IMR-90 (cell line): Measurements from ENCODE around the gene EPN1. TPM values are rescaled to one million over a fixed set of nuclear protein-coding genes. Genes with fewer than 3 reads are reported as not detected.

Source experiments
- ATAC-seq: fragments of 200-7000 bp; cut with Tn5 transposase; 2 replicates; pipeline ENCODE4 v1.9.1; 2020; ENCODE audit warnings: low read depth, mild to moderate bottlenecking, moderate library complexity
- BruUV-seq: library from RNA; stranded (reverse); fragments of 400-500 nt; replicated peaks from 2 replicates; lab custom pipeline; 2021; lab: Mats Ljungman, UMichigan
- CTCF ChIA-PET: fragments of 300-600 bp; formaldehyde crosslinking; extraction: SDS; loops from one replicate; lab custom pipeline; 2021; ENCODE audit warnings: antibody characterized with exemption; lab: Yijun Ruan, JAX
- POLR2A ChIA-PET: fragments of 300-600 bp; sonication (Branson Sonifier 250); formaldehyde crosslinking; loops from one replicate; lab custom pipeline; 2022; ENCODE audit warnings: antibody characterized with exemption; ENCODE audit not compliant: unreplicated experiment; lab: Charles Lee
- DNase-seq: peaks from one replicate; pipeline ENCODE4 v3.0.0; 2013
- H2AFZ ChIP-seq: replicated peaks from 2 replicates; pipeline ENCODE3; 2013; ENCODE audit warnings: low read length, mild to moderate bottlenecking; ENCODE audit not compliant: poor library complexity
- H2AK5ac ChIP-seq: 2 replicates; pipeline ENCODE4 v1.6.1; 2013; ENCODE audit warnings: low read depth, low read length, inconsistent platforms
- H2AK9ac ChIP-seq: replicated peaks from 2 replicates; pipeline ENCODE3; 2013; ENCODE audit warnings: mild to moderate bottlenecking, low read depth, low read length, moderate library complexity; ENCODE audit not compliant: poor library complexity
- H2BK120ac ChIP-seq: 2 replicates; pipeline ENCODE4 v1.6.1; 2013; ENCODE audit warnings: low read depth, low read length, inconsistent platforms
- H2BK15ac ChIP-seq: 3 replicates; pipeline ENCODE4 v1.6.1; 2013; ENCODE audit warnings: low read depth, low read length, inconsistent platforms
- H2BK20ac ChIP-seq: 2 replicates; pipeline ENCODE4 v1.6.1; 2013; ENCODE audit warnings: low read depth, mild to moderate bottlenecking, inconsistent platforms, low read length, moderate library complexity
- H2BK5ac ChIP-seq: 2 replicates; pipeline ENCODE4 v1.6.1; 2013; ENCODE audit warnings: mild to moderate bottlenecking, low read depth, low read length, inconsistent platforms; ENCODE audit not compliant: poor library complexity, severe bottlenecking
- H3K14ac ChIP-seq: replicated peaks from 2 replicates; pipeline ENCODE4 v1.6.1; 2013; ENCODE audit warnings: low read depth, low read length, inconsistent platforms
- H3K18ac ChIP-seq: 2 replicates; pipeline ENCODE4 v1.6.1; 2013; ENCODE audit warnings: low read depth, low read length, control low read depth
- H3K23ac ChIP-seq: 2 replicates; pipeline ENCODE4 v1.6.1; 2013; ENCODE audit warnings: low read depth, low read length, inconsistent platforms
- H3K27ac ChIP-seq: 2 replicates; pipeline ENCODE4 v1.5.1; 2013; ENCODE audit warnings: mild to moderate bottlenecking, control low read depth, low read length; ENCODE audit not compliant: insufficient read depth
- H3K27me3 ChIP-seq: 2 replicates; pipeline ENCODE4 v1.6.1; 2013; ENCODE audit warnings: low read length; ENCODE audit not compliant: control insufficient read depth, insufficient read depth
- H3K36me3 ChIP-seq: 2 replicates; pipeline ENCODE4 v1.6.1; 2013; ENCODE audit warnings: low read length, mixed read lengths; ENCODE audit not compliant: control insufficient read depth, insufficient read depth
- H3K4ac ChIP-seq: 2 replicates; pipeline ENCODE4 v1.6.1; 2013; ENCODE audit warnings: low read depth, low read length, inconsistent platforms
- H3K4me1 ChIP-seq: 2 replicates; pipeline ENCODE4 v1.6.1; 2013; ENCODE audit warnings: low read length, mixed read lengths; ENCODE audit not compliant: control insufficient read depth, insufficient read depth
- H3K4me2 ChIP-seq: 2 replicates; pipeline ENCODE4 v1.6.1; 2013; ENCODE audit warnings: low read depth, mild to moderate bottlenecking, control low read depth, low read length, moderate library complexity
- H3K4me3 ChIP-seq: 2 replicates; pipeline ENCODE4 v1.5.1; 2013; ENCODE audit warnings: low read depth, mild to moderate bottlenecking, control low read depth, low read length, moderate library complexity; ENCODE audit not compliant: insufficient read depth
- H3K56ac ChIP-seq: 2 replicates; pipeline ENCODE4 v1.6.1; 2013; ENCODE audit warnings: low read length, inconsistent platforms; ENCODE audit not compliant: insufficient read depth; ENCODE audit errors: extremely low read depth
- H3K79me1 ChIP-seq, 2 experiments: 2 replicates each; pipeline ENCODE4 v1.6.1; 2013; ENCODE audit warnings: low read length in 2 of 2, inconsistent platforms in 1 of 2, low read depth in 1 of 2
- H3K9ac ChIP-seq: 2 replicates; pipeline ENCODE4 v1.6.1; 2013; ENCODE audit warnings: low read depth, low read length, control low read depth
- H3K9me1 ChIP-seq: 2 replicates; pipeline ENCODE4 v1.6.1; 2013; ENCODE audit warnings: low read length, inconsistent platforms; ENCODE audit not compliant: insufficient read depth
- H3K9me3 ChIP-seq: 2 replicates; pipeline ENCODE4 v1.6.1; 2013; ENCODE audit warnings: low read length; ENCODE audit not compliant: control insufficient read depth, insufficient read depth
- H4K20me1 ChIP-seq: 2 replicates; pipeline ENCODE4 v1.6.1; 2013; ENCODE audit warnings: low read length, inconsistent platforms; ENCODE audit not compliant: insufficient read depth
- H4K5ac ChIP-seq: 2 replicates; pipeline ENCODE4 v1.6.1; 2013; ENCODE audit warnings: mild to moderate bottlenecking, low read depth, low read length, control low read depth
- H4K8ac ChIP-seq, 2 experiments: 2 replicates each; pipeline ENCODE4 v1.6.1; 2013; ENCODE audit warnings: low read depth in 2 of 2, low read length in 2 of 2, control low read depth in 1 of 2, inconsistent platforms in 1 of 2
- H4K91ac ChIP-seq: 2 replicates; pipeline ENCODE4 v1.6.1; 2013; ENCODE audit warnings: low read depth, low read length, inconsistent platforms; ENCODE audit not compliant: insufficient read depth
- BHLHE40 ChIP-seq: fragments of 150-350 bp; IDR thresholded peaks from 2 replicates; pipeline ENCODE4 v1.6.1; 2016; ENCODE audit warnings: mild to moderate bottlenecking, low read depth, low read length
- MXI1 ChIP-seq: IDR thresholded peaks from 2 replicates; pipeline ENCODE4 v1.6.1; 2012; ENCODE audit warnings: low read depth, mild to moderate bottlenecking, low read length, moderate library complexity, borderline replicate concordance
- RCOR1 ChIP-seq: IDR thresholded peaks from 2 replicates; pipeline ENCODE4 v1.6.1; 2012; ENCODE audit warnings: mild to moderate bottlenecking, low read length, improper control_type of control experiment; ENCODE audit not compliant: insufficient replicate concordance
- RFX5 ChIP-seq: IDR thresholded peaks from 2 replicates; pipeline ENCODE4 v1.8.0; 2012; ENCODE audit warnings: low read depth, mild to moderate bottlenecking, low read length, moderate library complexity
- SMC3 ChIP-seq: fragments of 150-350 bp; IDR thresholded peaks from 2 replicates; pipeline ENCODE4 v1.6.1; 2016; ENCODE audit warnings: low read depth, mild to moderate bottlenecking, antibody characterized with exemption, low read length, moderate library complexity
- WGBS, 2 experiments: methylation state at CpG; one replicate each; pipeline versions ENCODE4 v1.1.5 to v1.1.7; 2013; ENCODE audit warnings: missing lambda C conversion rate in 2 of 2; ENCODE audit not compliant: insufficient read length in 1 of 2; ENCODE audit errors: extremely low coverage in 2 of 2; 5-methylcytosine and 5-hydroxymethylcytosine counted together
- dilution Hi-C: fragments of 300-500 bp; cut with HindIII; formaldehyde crosslinking; loops from one replicate; pipeline ENCODE4 v1.14.3; 2018; ENCODE audit warnings: low sequenced_read_pairs; ENCODE audit not compliant: unreplicated experiment
- in situ Hi-C: fragments of 300-500 bp; cut with MboI; formaldehyde crosslinking; loops from 3 replicates; pipeline ENCODE4 v1.14.3; 2019; ENCODE audit warnings: low sequenced_read_pairs, inconsistent platforms, mixed read lengths
- intact Hi-C: fragments of 100-400 bp; cut with micrococcal nuclease; formaldehyde crosslinking; loops from 2 replicates; pipeline ENCODE4 v1.10.0; 2022
- polyA plus RNA-seq, 3 experiments: library from polyadenylated mRNA; depleted of rRNA; stranded (reverse); fragments of >200 nt; gene quantifications; 2 replicates each; pipeline ENCODE4 v1.2.3, GENCODE V29; 2012; ENCODE audit warnings: low replicate concordance in 1 of 3
- total RNA-seq: library from RNA; depleted of rRNA; stranded (reverse); fragments of >200 nt; gene quantifications from 2 replicates; pipeline ENCODE4 v1.2.3, GENCODE V29; 2012
- TF ChIP-seq, protein P1 (sequence below): fragments of 150-350 bp; IDR thresholded peaks from 2 replicates; pipeline ENCODE4 v1.6.1; 2016; ENCODE audit warnings: low read depth, mild to moderate bottlenecking, low read length, moderate library complexity, borderline replicate concordance

EPN1 gene
- total and polyA plus RNA-seq, 2 of the 4 experiments (the other 2 are of a cell fraction) = 19.0 to 122 TPM

DNA sequence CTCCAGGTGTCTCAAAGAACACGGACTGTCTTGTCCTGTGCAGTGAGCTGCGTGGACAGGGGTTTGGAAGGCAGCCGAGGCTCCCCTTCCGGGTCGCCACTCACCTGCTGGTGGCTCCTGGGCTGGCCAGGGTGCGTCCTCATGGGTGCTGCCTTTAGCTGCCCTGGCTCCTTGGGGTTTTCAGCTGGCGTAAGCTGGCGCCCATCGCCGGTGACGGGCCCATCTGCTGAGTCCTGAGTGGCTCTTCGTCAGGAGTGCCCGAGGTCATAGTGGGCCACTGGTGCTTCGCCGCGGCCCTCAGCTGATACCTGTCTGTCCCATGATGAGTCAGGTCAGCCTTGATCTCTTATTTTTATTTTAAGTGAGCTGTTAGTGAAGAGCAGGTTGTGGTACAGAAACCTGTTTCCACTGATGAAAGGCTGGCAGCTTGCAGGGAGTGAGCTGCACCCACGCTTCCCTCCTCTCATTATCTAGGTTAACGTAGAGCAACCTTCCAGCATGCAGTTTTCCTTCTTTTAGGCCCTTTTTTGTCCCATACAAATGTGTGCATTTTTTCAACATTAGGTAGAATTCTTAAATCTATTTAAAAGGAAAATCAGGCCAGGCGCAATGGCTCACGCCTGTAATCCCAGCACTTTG is 18.4 kb downstream of the EPN1 start:
- POLR2A ChIA-PET = no interaction called here
- intact Hi-C loops = no loop called here
- H3K27me3 ChIP-seq = no peaks in the 10 kb centered on the region

More for the DNA sequence above, 18.4 kb downstream of the EPN1 start:
- H4K91ac ChIP-seq = no peak overlapping the region
- no peak overlapping the region for H3K56ac ChIP-seq
- peaks cover 62% of the 10 kb centered on the region for H3K36me3 ChIP-seq
- H3K18ac ChIP-seq = no peak overlapping the region
- no peak overlapping the region for H3K23ac ChIP-seq
- H3K9ac ChIP-seq = no peak overlapping the region
- H3K79me1 ChIP-seq = peaks cover under 1 to 4% of the 10 kb centered on the region in 2 experiments; a peak in 2 of 4 replicates
- no peak overlapping the region for H3K4me3 ChIP-seq
- no peak overlapping the region for H2BK5ac ChIP-seq
- no peak overlapping the region for H2AK9ac ChIP-seq
- H3K4me1 ChIP-seq = no peaks in the 10 kb centered on the region
- no peak overlapping the region for H4K8ac ChIP-seq
- WGBS, 2 experiments = 90% methylated on average over 7 of the region's 20 CpGs; no CpG with 5 or more reads in 1 of the 2 experiments
- BruUV-seq = no TSS peak
- no peak overlapping the region for H2BK15ac ChIP-seq
- no peak overlapping the region for H3K14ac ChIP-seq
- H2BK120ac ChIP-seq = no peak overlapping the region
- H3K9me1 ChIP-seq = no peaks in the 10 kb centered on the region
- dilution Hi-C loops (no loop called here), in situ Hi-C loops (loop anchor here (25.0 kb wide), 1 partner anchor 444 kb away; the partner anchor contains the start of gene ZNF444)
- CTCF ChIA-PET = no interaction called here
- no peak overlapping the region for H2AFZ ChIP-seq
- H3K27ac ChIP-seq = no peak overlapping the region
- H3K4me2 ChIP-seq = no peak overlapping the region
- no peak for TF ChIP-seq RFX5
- no peak for TF ChIP-seq MXI1
- TF ChIP-seq, protein P1, sequence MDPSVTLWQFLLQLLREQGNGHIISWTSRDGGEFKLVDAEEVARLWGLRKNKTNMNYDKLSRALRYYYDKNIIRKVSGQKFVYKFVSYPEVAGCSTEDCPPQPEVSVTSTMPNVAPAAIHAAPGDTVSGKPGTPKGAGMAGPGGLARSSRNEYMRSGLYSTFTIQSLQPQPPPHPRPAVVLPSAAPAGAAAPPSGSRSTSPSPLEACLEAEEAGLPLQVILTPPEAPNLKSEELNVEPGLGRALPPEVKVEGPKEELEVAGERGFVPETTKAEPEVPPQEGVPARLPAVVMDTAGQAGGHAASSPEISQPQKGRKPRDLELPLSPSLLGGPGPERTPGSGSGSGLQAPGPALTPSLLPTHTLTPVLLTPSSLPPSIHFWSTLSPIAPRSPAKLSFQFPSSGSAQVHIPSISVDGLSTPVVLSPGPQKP = no peak
- no peak for TF ChIP-seq RCOR1
- no peak for TF ChIP-seq BHLHE40
- TF ChIP-seq SMC3 = no peak
- H4K5ac ChIP-seq = no peak overlapping the region
- no peak overlapping the region for H2AK5ac ChIP-seq
- H2BK20ac ChIP-seq = no peak overlapping the region
- peaks cover under 1% of the 10 kb centered on the region; the same call in 1 of the 2 replicates for H4K20me1 ChIP-seq
- no peaks in the 10 kb centered on the region for H3K9me3 ChIP-seq
- no peak for ATAC-seq
- no peak overlapping the region for H3K4ac ChIP-seq
- DNase-seq = no peak
